Measurements from ENCODE around the gene MUC5B. TPM values are rescaled to one million over a fixed set of nuclear protein-coding genes. Genes with fewer than 3 reads are reported as not detected.
A peak's percentile ranks its signal among the peaks of the same experiment; 100 is the strongest.
"Not testable (repeated sequence)": the region's sequence is repeated elsewhere in the genome, so short reads cannot be mapped to it uniquely, and the experiment has no call there.

MUC5B gene
- total RNA-seq, 1 donor from 2014 or later, result not detected

- H3K27me3 Mint-ChIP-seq (ENCODE audit: low read depth); H3K36me3 Mint-ChIP-seq; H3K4me1 Mint-ChIP-seq; H3K27ac Mint-ChIP-seq; H3K4me3 Mint-ChIP-seq; H3K9me3 Mint-ChIP-seq: not testable (repeated sequence)
- DNase-seq (ENCODE audit: low spot score in 2 of 2, unreplicated experiment in 2 of 2), result peak in 1 of 2 experiments; percentile 5
These were observed 30.9 kb upstream of the MUC5B start for GRCh38 chr11:1191786-1192470.

- H3K4me3 Mint-ChIP-seq, result no peak overlapping the region
- no peak for TF ChIP-seq CTCF (IDR thresholded peaks at IDR 0.05; ENCODE audit: unreplicated experiment)
- no peak overlapping the region for H3K27ac Mint-ChIP-seq
- no peaks in the 10 kb centered on the region for H3K27me3 Mint-ChIP-seq (ENCODE audit: low read depth)
- H3K36me3 Mint-ChIP-seq, result no peaks in the 10 kb centered on the region
- peak in 1 of 2 experiments; percentile 17 for DNase-seq (ENCODE audit: low spot score in 2 of 2, unreplicated experiment in 2 of 2)
- no peaks in the 10 kb centered on the region for H3K4me1 Mint-ChIP-seq
- peaks cover 3% of the 10 kb centered on the region for H3K9me3 Mint-ChIP-seq
These were observed 30.0 kb upstream of the MUC5B start for GRCh38 chr11:1192741-1193325.

GRCh38 chr11:1193326-1194230 is 29.3 kb upstream of the MUC5B start:
- peak in 1 of 2 experiments; percentile 36 for DNase-seq (ENCODE audit: low spot score in 2 of 2, unreplicated experiment in 2 of 2)
- Mint-ChIP-seq H3K27me3 (ENCODE audit: low read depth) (no peaks in the 10 kb centered on the region), H3K9me3 (peaks cover 3% of the 10 kb centered on the region), H3K27ac (no peak overlapping the region), H3K4me3 (no peak overlapping the region), H3K36me3 (no peaks in the 10 kb centered on the region), H3K4me1 (no peaks in the 10 kb centered on the region)
- TF ChIP-seq CTCF (IDR thresholded peaks at IDR 0.05; ENCODE audit: unreplicated experiment), result no peak

GRCh38 chr11:1194231-1194976 is 28.5 kb upstream of the MUC5B start:
- Mint-ChIP-seq H3K36me3 (no peaks in the 10 kb centered on the region), H3K27ac (no peak overlapping the region), H3K4me3 (no peak overlapping the region), H3K27me3 (ENCODE audit: low read depth) (no peaks in the 10 kb centered on the region), H3K9me3 (peaks cover 3% of the 10 kb centered on the region), H3K4me1 (no peaks in the 10 kb centered on the region)
- DNase-seq (ENCODE audit: low spot score in 2 of 2, unreplicated experiment in 2 of 2), result peak in 1 of 2 experiments; percentile 36
- TF ChIP-seq CTCF (IDR thresholded peaks at IDR 0.05; ENCODE audit: unreplicated experiment), result no peak

- Mint-ChIP-seq H3K27ac (no peak overlapping the region), H3K9me3 (peaks cover 3% of the 10 kb centered on the region), H3K4me1 (no peaks in the 10 kb centered on the region), H3K4me3 (no peak overlapping the region), H3K36me3 (no peaks in the 10 kb centered on the region), H3K27me3 (ENCODE audit: low read depth) (peaks cover 2% of the 10 kb centered on the region)
- DNase-seq (ENCODE audit: low spot score in 2 of 2, unreplicated experiment in 2 of 2), result peak in 1 of 2 experiments; percentile 33
- TF ChIP-seq CTCF (IDR thresholded peaks at IDR 0.05; ENCODE audit: unreplicated experiment), result no peak
These were observed 27.7 kb upstream of the MUC5B start for GRCh38 chr11:1194977-1195681.

All from mesothelial cell of epicardium (in vitro differentiated cells).